Measurements from ENCODE around the gene GNAZ. TPM values are rescaled to one million over a fixed set of nuclear protein-coding genes. Genes with fewer than 3 reads are reported as not detected.
A peak's percentile ranks its signal among the peaks of the same experiment; 100 is the strongest.

GNAZ gene
- total RNA-seq, 1 experiment from 2014 or later = 12.8 TPM

DNA sequence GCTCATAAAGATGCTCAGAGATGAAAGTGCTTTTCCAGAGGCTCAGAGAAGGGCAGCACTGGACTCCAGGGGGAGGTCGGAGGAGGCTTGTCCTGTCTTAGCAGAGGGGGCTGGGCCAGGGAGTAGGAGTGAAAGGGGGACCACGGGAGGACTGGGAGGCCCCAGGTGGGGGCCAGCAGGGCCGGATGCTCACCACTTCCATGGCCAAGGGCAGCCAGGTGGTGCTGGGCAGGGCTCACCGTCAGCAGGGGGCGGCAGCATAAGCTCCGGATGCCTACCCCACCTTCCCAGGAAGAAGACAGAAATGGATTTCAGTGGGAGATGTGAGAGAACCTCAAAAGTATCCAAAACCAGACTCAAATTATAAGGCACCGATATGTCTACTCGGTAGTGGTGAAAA is 86.0 kb downstream of the GNAZ start:
- no peak for DNase-seq
- H3K9me3 ChIP-seq = no peaks in the 10 kb centered on the region
- no peaks in the 10 kb centered on the region for H3K27me3 ChIP-seq
- no peak overlapping the region for H3K4me3 ChIP-seq
- H3K36me3 ChIP-seq = no peaks in the 10 kb centered on the region

- Histone ChIP-seq H3K27me3 (no peaks in the 10 kb centered on the region), H3K36me3 (no peaks in the 10 kb centered on the region), H3K4me3 (no peak overlapping the region), H3K9me3 (no peaks in the 10 kb centered on the region)
- DNase-seq = no peak
These were observed 87.5 kb downstream of the GNAZ start for GRCh38 chr22:23157560-23158515.

GRCh38 chr22:23158516-23159290 is 88.4 kb downstream of the GNAZ start:
- no peak overlapping the region for H3K4me3 ChIP-seq
- no peak for DNase-seq
- H3K36me3 ChIP-seq = no peaks in the 10 kb centered on the region
- no peaks in the 10 kb centered on the region for H3K9me3 ChIP-seq
- no peaks in the 10 kb centered on the region for H3K27me3 ChIP-seq

GRCh38 chr22:23159291-23159630 is 88.9 kb downstream of the GNAZ start:
- Histone ChIP-seq H3K36me3 (no peaks in the 10 kb centered on the region), H3K27me3 (no peaks in the 10 kb centered on the region), H3K9me3 (no peaks in the 10 kb centered on the region), H3K4me3 (no peak overlapping the region)
- DNase-seq = no peak

GRCh38 chr22:23161029-23161428 is 90.7 kb downstream of the GNAZ start:
- no peaks in the 10 kb centered on the region for H3K27me3 ChIP-seq
- H3K9me3 ChIP-seq = no peaks in the 10 kb centered on the region
- DNase-seq = no peak
- no peak overlapping the region for H3K4me3 ChIP-seq
- H3K36me3 ChIP-seq = no peaks in the 10 kb centered on the region

DNA sequence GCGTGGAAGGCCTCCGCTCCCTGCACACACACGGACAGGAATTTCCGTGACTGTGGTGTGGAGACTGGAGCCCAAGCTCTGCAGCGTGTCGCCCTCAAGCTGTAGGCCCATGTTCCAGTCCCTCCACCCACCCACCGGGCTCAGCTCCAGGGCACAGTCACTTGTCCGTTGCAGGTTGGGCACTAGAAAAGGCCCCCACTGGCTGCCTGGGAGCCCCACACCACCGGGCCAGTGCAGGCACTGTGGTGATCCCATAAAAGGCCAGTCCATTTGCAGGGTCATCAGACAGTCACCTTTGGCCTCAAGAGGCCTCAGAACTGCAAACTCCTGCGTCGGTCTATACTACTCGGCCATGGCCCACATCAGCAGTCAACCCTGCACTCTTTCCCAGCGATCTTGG is 91.3 kb downstream of the GNAZ start:
- no peak for DNase-seq
- H3K9me3 ChIP-seq = no peaks in the 10 kb centered on the region
- H3K36me3 ChIP-seq = no peaks in the 10 kb centered on the region
- H3K4me3 ChIP-seq = no peak overlapping the region
- no peaks in the 10 kb centered on the region for H3K27me3 ChIP-seq

DNA sequence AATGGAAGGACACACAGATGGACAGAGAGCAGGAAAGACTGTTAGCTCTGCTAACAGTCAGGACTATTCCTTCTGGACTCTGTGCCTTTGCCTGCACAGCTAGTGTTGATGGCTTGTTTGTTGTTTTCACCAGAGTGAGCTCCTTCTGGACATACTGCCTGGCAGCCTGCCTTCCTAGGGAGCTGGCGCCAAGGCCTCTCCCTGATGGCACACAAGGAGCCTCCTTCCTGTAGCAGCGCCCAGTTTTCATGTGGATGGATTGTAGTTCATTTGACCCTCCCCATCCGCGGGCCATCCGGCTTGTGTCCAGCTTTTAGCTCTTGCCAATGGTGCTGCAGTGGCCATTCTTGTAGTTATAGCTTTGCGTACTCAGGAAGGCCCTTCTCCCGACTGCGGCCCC is 93.3 kb downstream of the GNAZ start:
- Histone ChIP-seq H3K36me3 (no peaks in the 10 kb centered on the region), H3K9me3 (no peaks in the 10 kb centered on the region), H3K4me3 (no peak overlapping the region), H3K27me3 (no peaks in the 10 kb centered on the region)
- peak; percentile 91 for DNase-seq

DNA sequence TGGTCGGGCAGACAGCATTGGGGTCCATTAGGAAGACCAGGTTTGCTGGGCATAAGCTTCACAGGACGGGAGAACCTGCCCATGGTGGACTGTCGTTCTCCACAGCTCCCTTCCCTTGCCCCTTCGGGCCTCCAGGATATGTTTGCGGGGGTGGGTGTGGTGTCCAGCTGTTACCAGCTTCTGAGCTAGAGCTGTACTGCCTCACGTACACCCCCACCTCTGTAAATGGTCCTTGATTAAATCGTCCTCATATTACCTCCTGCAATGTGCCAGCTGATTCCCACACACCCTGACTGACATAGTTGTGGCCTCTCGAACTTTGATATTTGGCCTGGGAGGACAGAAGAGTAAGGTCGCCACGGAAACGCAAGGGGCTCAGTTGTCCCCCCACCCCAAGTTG is 93.8 kb downstream of the GNAZ start:
- Histone ChIP-seq H3K36me3 (no peaks in the 10 kb centered on the region), H3K9me3 (no peaks in the 10 kb centered on the region), H3K27me3 (no peaks in the 10 kb centered on the region), H3K4me3 (no peak overlapping the region)
- peak; percentile 30 for DNase-seq

DNA sequence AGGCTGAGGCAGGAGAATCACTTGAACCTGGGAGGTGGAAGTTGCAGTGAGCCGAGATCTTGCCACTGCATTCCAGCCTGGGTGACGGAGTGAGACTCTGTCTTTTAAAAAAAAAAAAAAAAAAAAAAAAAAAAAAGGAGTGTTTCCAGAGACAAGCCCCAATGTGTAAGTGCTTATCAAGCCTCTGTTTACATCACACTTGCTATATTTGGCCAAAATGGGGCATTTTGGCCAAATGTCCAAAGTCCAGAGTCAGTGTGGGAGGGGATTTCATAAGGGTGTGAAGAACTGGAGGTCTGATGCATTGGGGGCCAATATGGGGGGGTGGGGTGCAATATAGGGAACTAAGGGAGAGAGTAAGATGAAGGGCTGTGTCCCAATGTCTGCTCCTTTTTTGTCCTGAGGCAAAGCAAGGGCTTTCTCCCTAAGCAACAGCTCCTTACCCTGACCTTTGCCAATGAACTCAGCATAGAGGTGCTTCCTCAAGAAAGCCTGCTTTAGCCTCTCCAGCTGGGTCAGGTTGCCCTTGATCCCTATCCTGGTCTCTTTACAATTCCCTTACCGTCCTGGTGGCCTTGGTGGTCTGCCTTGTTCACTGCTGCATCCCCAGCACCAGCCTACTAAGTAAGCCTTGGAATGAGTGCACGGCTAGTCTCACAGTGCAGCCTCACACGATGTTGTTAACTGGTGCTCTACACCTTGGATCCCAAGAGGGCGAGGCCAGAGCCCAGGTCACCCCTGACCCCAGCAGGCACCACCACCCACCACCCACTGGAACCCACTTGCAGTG is 95.9 kb downstream of the GNAZ start:
- no peak for DNase-seq
- no peaks in the 10 kb centered on the region for H3K9me3 ChIP-seq
- H3K4me3 ChIP-seq = no peak overlapping the region
- H3K36me3 ChIP-seq = no peaks in the 10 kb centered on the region
- H3K27me3 ChIP-seq = no peaks in the 10 kb centered on the region

- H3K9me3 ChIP-seq = no peaks in the 10 kb centered on the region
- no peak for DNase-seq
- no peaks in the 10 kb centered on the region for H3K27me3 ChIP-seq
- no peak overlapping the region for H3K4me3 ChIP-seq
- H3K36me3 ChIP-seq = no peaks in the 10 kb centered on the region
These were observed 96.7 kb downstream of the GNAZ start for GRCh38 chr22:23166841-23167616.

- no peaks in the 10 kb centered on the region for H3K9me3 ChIP-seq
- no peak for DNase-seq
- no peak overlapping the region for H3K4me3 ChIP-seq
- H3K27me3 ChIP-seq = no peaks in the 10 kb centered on the region
- no peaks in the 10 kb centered on the region for H3K36me3 ChIP-seq
These were observed 98.2 kb downstream of the GNAZ start for GRCh38 chr22:23168391-23169042.

GRCh38 chr22:23169043-23169406 is 98.7 kb downstream of the GNAZ start:
- Histone ChIP-seq H3K9me3 (no peaks in the 10 kb centered on the region), H3K4me3 (no peak overlapping the region), H3K27me3 (no peaks in the 10 kb centered on the region), H3K36me3 (no peaks in the 10 kb centered on the region)
- DNase-seq = no peak

Other genes with a start within 250 kb of the GNAZ start
- gene IGLL5, start 182.7 kb upstream of the GNAZ start, total RNA-seq (2014; rRNA removed; shearing (Covaris generic); ENCODE audit: low replicate concordance) = not detected in 2 replicates
- not detected in 2 replicates for gene RSPH14, start 71.5 kb downstream of the GNAZ start, total RNA-seq (2014; rRNA removed; shearing (Covaris generic); ENCODE audit: low replicate concordance)
- 0.03 TPM in 1 of 2 replicates, not detected in the other for gene RAB36, start 75.0 kb downstream of the GNAZ start, total RNA-seq (2014; rRNA removed; shearing (Covaris generic); ENCODE audit: low replicate concordance)
- 10.6 and 17.3 TPM in 2 replicates for gene BCR, start 110.0 kb downstream of the GNAZ start, total RNA-seq (2014; rRNA removed; shearing (Covaris generic); ENCODE audit: low replicate concordance)

Data from MG63 (cell line).